HepG2 (cell line): ENCODE measurements around the gene LEAP2. TPM values are rescaled to one million over a fixed set of nuclear protein-coding genes. Genes with fewer than 3 reads are reported as not detected.

Experiments used
- JUNB ChIP-seq: sonication (generic); formaldehyde crosslinking; IDR thresholded peaks from 2 replicates; pipeline ENCODE4 v1.8.0; 2022; ENCODE audit warnings: missing genetic modification reagents, mild to moderate bottlenecking, borderline replicate concordance
- KAT7 ChIP-seq: IDR thresholded peaks from 2 replicates; pipeline ENCODE4 v1.6.1; 2018; ENCODE audit warnings: borderline replicate concordance, missing compliant biosample characterization
- KDM5B ChIP-seq: sonication (generic); formaldehyde crosslinking; IDR thresholded peaks from 2 replicates; pipeline ENCODE4 v1.4.0; 2020; ENCODE audit warnings: missing genetic modification reagents, mild to moderate bottlenecking, borderline replicate concordance
- KDM6A ChIP-seq: IDR thresholded peaks from 2 replicates; pipeline ENCODE4 v1.6.1; 2016; ENCODE audit warnings: low read depth
- NFIC ChIP-seq: IDR thresholded peaks from 2 replicates; pipeline ENCODE4 v1.6.1; 2012; ENCODE audit warnings: mild to moderate bottlenecking, low read length, inconsistent platforms
- PCBP2 ChIP-seq: fragments of 200-400 bp; formaldehyde crosslinking; optimal IDR thresholded peaks from 2 replicates; pipeline ENCODE3; 2018; ENCODE audit warnings: low read length, low read depth; ENCODE audit not compliant: poor library complexity, severe bottlenecking
- SMAD9 ChIP-seq: sonication (generic); formaldehyde crosslinking; IDR thresholded peaks from 2 replicates; pipeline ENCODE4 v1.5.1; 2020; ENCODE audit warnings: mild to moderate bottlenecking, missing genetic modification reagents
- polyA plus RNA-seq, 8 experiments: library from polyadenylated mRNA; depleted of rRNA in 3 of 8; stranded (reverse) in 7 of 8; unstranded in 1 of 8; fragments of >200 nt; fragmentation: Illumina TruSeq in 4 of 8; extraction: Trizol in 4 of 8; gene quantifications; 2 replicates each; pipeline versions ENCODE4 v1.2.1 to v1.2.3, GENCODE V29; 2011 to 2016; ENCODE audit warnings: low read depth in 4 of 8, missing spikeins in 1 of 8, mixed read lengths in 1 of 8; ENCODE audit not compliant: insufficient read depth in 1 of 8
- total RNA-seq, 5 experiments: library from RNA; depleted of rRNA; stranded (reverse); fragments of >200 nt; fragmentation: Illumina TruSeq; extraction: Trizol; gene quantifications; 2 replicates each; pipeline ENCODE4 v1.2.3, GENCODE V29; 2016; ENCODE audit warnings: low read depth in 1 of 5
- TF ChIP-seq, protein P1 (sequence below): sonication (generic); formaldehyde crosslinking; IDR thresholded peaks from 2 replicates; pipeline ENCODE4 v1.4.0; 2020; ENCODE audit warnings: mild to moderate bottlenecking, missing genetic modification reagents
- TF ChIP-seq, protein P2 (sequence below): sonication (generic); formaldehyde crosslinking; IDR thresholded peaks from 2 replicates; pipeline ENCODE4 v1.4.0; 2020; ENCODE audit warnings: missing genetic modification reagents, borderline replicate concordance
- TF ChIP-seq, protein P3 (sequence below): sonication (generic); formaldehyde crosslinking; IDR thresholded peaks from 2 replicates; pipeline ENCODE4 v1.4.0; 2020; ENCODE audit warnings: missing genetic modification reagents, borderline replicate concordance
- TF ChIP-seq, protein P4 (sequence below): sonication (generic); formaldehyde crosslinking; IDR thresholded peaks from 2 replicates; pipeline ENCODE4 v1.5.1; 2020; ENCODE audit warnings: mild to moderate bottlenecking, moderate library complexity, missing genetic modification reagents
- TF ChIP-seq, protein P5 (sequence below): sonication (generic); formaldehyde crosslinking; IDR thresholded peaks from 2 replicates; pipeline ENCODE4 v1.8.1; 2023; ENCODE audit warnings: mild to moderate bottlenecking, inconsistent platforms, moderate library complexity, missing genetic modification reagents, borderline replicate concordance
- TF ChIP-seq, protein P6 (sequence below): sonication (generic); formaldehyde crosslinking; IDR thresholded peaks from 2 replicates; pipeline ENCODE4 v1.4.0; 2020; ENCODE audit warnings: missing genetic modification reagents, low read depth, mild to moderate bottlenecking, borderline replicate concordance

Gene LEAP2
- total and polyA plus RNA-seq, 2 of the 13 experiments (the other 11 are each of a cell fraction or from before 2014, with no cell fraction given): 23.9 to 51.9 TPM

DNA sequence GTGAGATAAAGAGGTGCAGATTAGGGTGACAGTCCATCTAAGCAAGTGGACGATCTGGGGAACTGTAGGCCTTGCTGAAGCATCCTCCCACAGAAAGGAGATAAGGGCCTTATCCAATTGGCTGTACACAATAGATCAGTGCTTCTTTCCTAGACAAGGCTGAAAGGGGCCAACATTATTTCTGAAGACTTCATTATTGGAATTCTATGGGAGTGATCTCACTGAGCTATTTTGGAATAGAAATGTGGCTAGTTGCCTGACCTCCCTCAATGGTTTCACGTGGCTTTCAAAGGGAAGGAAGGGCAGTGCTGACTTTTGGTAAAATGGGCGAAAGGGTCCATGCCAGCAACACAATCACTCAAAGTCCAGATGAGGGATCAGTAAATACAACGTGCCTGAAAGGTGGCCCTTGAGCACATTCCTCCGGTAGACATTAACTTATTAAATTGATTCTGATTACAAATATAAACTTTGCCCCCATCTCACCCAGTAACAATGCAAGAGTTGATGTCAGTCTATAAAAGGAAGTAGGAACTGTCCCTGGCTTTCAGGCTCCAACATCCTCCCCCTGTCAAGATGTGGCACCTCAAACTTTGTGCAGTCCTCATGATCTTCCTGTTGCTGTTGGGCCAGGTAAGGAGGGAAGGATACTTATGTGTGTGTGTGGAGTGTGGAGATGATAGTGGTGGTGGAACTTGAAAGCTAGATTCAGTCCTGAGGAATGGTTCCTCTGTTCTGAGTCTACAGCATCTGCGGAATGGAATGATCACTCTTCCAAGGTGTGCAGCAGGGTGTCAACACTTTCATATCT is at the start of gene LEAP2 (continued):
- TF ChIP-seq, protein P1, sequence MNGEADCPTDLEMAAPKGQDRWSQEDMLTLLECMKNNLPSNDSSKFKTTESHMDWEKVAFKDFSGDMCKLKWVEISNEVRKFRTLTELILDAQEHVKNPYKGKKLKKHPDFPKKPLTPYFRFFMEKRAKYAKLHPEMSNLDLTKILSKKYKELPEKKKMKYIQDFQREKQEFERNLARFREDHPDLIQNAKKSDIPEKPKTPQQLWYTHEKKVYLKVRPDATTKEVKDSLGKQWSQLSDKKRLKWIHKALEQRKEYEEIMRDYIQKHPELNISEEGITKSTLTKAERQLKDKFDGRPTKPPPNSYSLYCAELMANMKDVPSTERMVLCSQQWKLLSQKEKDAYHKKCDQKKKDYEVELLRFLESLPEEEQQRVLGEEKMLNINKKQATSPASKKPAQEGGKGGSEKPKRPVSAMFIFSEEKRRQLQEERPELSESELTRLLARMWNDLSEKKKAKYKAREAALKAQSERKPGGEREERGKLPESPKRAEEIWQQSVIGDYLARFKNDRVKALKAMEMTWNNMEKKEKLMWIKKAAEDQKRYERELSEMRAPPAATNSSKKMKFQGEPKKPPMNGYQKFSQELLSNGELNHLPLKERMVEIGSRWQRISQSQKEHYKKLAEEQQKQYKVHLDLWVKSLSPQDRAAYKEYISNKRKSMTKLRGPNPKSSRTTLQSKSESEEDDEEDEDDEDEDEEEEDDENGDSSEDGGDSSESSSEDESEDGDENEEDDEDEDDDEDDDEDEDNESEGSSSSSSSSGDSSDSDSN: no peak
- TF ChIP-seq KAT7 (CRISPR knock-in tag) (peak; percentile 48; the same call in 1 of the 2 replicates), JUNB (CRISPR knock-in tag) (peak; percentile 52), NFIC (peak; percentile 89; the same call in 1 of the 2 replicates), SMAD9 (CRISPR knock-in tag) (no peak), KDM5B (CRISPR knock-in tag) (no peak), PCBP2 (no peak), KDM6A (peak; percentile 82; the same call in 1 of the 2 replicates)
- TF ChIP-seq, protein P2, sequence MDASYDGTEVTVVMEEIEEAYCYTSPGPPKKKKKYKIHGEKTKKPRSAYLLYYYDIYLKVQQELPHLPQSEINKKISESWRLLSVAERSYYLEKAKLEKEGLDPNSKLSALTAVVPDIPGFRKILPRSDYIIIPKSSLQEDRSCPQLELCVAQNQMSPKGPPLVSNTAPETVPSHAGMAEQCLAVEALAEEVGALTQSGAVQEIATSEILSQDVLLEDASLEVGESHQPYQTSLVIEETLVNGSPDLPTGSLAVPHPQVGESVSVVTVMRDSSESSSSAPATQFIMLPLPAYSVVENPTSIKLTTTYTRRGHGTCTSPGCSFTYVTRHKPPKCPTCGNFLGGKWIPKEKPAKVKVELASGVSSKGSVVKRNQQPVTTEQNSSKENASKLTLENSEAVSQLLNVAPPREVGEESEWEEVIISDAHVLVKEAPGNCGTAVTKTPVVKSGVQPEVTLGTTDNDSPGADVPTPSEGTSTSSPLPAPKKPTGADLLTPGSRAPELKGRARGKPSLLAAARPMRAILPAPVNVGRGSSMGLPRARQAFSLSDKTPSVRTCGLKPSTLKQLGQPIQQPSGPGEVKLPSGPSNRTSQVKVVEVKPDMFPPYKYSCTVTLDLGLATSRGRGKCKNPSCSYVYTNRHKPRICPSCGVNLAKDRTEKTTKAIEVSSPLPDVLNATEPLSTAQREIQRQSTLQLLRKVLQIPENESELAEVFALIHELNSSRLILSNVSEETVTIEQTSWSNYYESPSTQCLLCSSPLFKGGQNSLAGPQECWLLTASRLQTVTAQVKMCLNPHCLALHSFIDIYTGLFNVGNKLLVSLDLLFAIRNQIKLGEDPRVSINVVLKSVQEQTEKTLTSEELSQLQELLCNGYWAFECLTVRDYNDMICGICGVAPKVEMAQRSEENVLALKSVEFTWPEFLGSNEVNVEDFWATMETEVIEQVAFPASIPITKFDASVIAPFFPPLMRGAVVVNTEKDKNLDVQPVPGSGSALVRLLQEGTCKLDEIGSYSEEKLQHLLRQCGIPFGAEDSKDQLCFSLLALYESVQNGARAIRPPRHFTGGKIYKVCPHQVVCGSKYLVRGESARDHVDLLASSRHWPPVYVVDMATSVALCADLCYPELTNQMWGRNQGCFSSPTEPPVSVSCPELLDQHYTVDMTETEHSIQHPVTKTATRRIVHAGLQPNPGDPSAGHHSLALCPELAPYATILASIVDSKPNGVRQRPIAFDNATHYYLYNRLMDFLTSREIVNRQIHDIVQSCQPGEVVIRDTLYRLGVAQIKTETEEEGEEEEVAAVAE (CRISPR knock-in tag): peak; percentile 31; the same call in 1 of the 2 replicates
- TF ChIP-seq, protein P3, sequence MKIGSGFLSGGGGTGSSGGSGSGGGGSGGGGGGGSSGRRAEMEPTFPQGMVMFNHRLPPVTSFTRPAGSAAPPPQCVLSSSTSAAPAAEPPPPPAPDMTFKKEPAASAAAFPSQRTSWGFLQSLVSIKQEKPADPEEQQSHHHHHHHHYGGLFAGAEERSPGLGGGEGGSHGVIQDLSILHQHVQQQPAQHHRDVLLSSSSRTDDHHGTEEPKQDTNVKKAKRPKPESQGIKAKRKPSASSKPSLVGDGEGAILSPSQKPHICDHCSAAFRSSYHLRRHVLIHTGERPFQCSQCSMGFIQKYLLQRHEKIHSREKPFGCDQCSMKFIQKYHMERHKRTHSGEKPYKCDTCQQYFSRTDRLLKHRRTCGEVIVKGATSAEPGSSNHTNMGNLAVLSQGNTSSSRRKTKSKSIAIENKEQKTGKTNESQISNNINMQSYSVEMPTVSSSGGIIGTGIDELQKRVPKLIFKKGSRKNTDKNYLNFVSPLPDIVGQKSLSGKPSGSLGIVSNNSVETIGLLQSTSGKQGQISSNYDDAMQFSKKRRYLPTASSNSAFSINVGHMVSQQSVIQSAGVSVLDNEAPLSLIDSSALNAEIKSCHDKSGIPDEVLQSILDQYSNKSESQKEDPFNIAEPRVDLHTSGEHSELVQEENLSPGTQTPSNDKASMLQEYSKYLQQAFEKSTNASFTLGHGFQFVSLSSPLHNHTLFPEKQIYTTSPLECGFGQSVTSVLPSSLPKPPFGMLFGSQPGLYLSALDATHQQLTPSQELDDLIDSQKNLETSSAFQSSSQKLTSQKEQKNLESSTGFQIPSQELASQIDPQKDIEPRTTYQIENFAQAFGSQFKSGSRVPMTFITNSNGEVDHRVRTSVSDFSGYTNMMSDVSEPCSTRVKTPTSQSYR: peak; percentile 34; the same call in 1 of the 2 replicates
- TF ChIP-seq, protein P4, sequence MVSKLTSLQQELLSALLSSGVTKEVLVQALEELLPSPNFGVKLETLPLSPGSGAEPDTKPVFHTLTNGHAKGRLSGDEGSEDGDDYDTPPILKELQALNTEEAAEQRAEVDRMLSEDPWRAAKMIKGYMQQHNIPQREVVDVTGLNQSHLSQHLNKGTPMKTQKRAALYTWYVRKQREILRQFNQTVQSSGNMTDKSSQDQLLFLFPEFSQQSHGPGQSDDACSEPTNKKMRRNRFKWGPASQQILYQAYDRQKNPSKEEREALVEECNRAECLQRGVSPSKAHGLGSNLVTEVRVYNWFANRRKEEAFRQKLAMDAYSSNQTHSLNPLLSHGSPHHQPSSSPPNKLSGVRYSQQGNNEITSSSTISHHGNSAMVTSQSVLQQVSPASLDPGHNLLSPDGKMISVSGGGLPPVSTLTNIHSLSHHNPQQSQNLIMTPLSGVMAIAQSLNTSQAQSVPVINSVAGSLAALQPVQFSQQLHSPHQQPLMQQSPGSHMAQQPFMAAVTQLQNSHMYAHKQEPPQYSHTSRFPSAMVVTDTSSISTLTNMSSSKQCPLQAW (CRISPR knock-in tag): peak; percentile 99
- TF ChIP-seq, protein P5, sequence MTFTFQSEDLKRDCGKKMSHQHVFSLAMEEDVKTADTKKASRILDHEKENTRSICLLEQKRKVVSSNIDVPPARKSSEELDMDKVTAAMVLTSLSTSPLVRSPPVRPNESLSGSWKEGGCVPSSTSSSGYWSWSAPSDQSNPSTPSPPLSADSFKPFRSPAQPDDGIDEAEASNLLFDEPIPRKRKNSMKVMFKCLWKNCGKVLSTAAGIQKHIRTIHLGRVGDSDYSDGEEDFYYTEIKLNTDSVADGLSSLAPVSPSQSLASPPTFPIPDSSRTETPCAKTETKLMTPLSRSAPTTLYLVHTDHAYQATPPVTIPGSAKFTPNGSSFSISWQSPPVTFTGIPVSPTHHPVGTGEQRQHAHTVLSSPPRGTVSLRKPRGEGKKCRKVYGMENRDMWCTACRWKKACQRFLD (CRISPR knock-in tag): no peak
- TF ChIP-seq, protein P6, sequence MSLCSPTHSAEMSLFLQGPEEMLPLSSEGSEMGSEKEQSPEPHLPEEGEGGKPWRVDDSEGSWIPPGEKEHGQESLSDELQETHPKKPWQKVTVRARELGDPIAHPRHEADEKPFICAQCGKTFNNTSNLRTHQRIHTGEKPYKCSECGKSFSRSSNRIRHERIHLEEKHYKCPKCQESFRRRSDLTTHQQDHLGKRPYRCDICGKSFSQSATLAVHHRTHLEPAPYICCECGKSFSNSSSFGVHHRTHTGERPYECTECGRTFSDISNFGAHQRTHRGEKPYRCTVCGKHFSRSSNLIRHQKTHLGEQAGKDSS (CRISPR knock-in tag): peak; percentile 47; the same call in 1 of the 2 replicates
